Left lung (tissue), 10 donors: ENCODE data around the gene MTRF1L. TPM values are rescaled to one million over a fixed set of nuclear protein-coding genes. Genes with fewer than 3 reads are reported as not detected.
"Not testable (repeated sequence)": the region's sequence is repeated elsewhere in the genome, so short reads cannot be mapped to it uniquely, and the experiment has no call there.

ENCODE experiments used
- ATAC-seq: fragments of 200-7000 bp; cut with Tn5 transposase; one replicate; pipeline ENCODE4 v1.9.1; 2020; ENCODE audit warnings: moderate library complexity
- DNase-seq, 4 donors: peaks; one replicate each; pipeline ENCODE4 v3.0.0-alpha.2; 2013 to 2020
- H3K27ac ChIP-seq, 2 donors: fragments of 200-600 bp; sonication (generic) in 1 of 2; one replicate each; pipeline versions ENCODE4 v1.5.0 to v1.8.0; 2020 to 2021
- H3K27me3 ChIP-seq, 2 donors: fragments of 200-600 bp; sonication (generic) in 1 of 2; one replicate each; pipeline versions ENCODE4 v1.5.0 to v1.8.0; 2020 to 2021
- H3K36me3 ChIP-seq, 2 donors: fragments of 200-600 bp; sonication (generic) in 1 of 2; one replicate each; pipeline versions ENCODE4 v1.5.0 to v1.8.0; 2020 to 2021
- H3K4me1 ChIP-seq, 2 donors: fragments of 200-600 bp; one replicate each; pipeline ENCODE4 v1.8.0; 2021
- H3K4me3 ChIP-seq, 2 donors: fragments of 200-600 bp; sonication (generic) in 1 of 2; one replicate each; pipeline versions ENCODE4 v1.5.0 to v1.8.0; 2020 to 2021; ENCODE audit warnings: mild to moderate bottlenecking in 1 of 2
- H3K9me3 ChIP-seq, 2 donors: fragments of 200-600 bp; sonication (generic) in 1 of 2; one replicate each; pipeline versions ENCODE4 v1.5.0 to v1.8.0; 2020 to 2021
- intact Hi-C, 2 donors: fragments of 100-400 bp; cut with DNase I; formaldehyde crosslinking; loops; one replicate each; pipeline versions ENCODE4 v1.11.2 to v1.14.2; 2022
- polyA plus RNA-seq, 6 donors: library from polyadenylated mRNA; unstranded; fragments of 120-200 nt; gene quantifications; one replicate each; pipeline ENCODE4 v1.2.1, GENCODE V29; 2013; ENCODE audit not compliant: insufficient read length in 6 of 6
- total RNA-seq, 2 donors: library from RNA; stranded (reverse); fragmentation: NEBNext Ultra II Directional; extraction: Animal tissue kit (Norgen Biotek cat#: 25700); gene quantifications; one replicate each; pipeline ENCODE4 v1.2.1, GENCODE V29; 2021
- TF ChIP-seq, protein P1 (sequence below), 2 donors: fragments of 200-600 bp; sonication (generic) in 1 of 2; IDR thresholded peaks; one replicate each; pipeline versions ENCODE4 v1.5.0 to v1.8.0; 2021; ENCODE audit warnings: antibody characterized with exemption in 2 of 2
- donor health status: DM: no; HTN: yes; CAD: no.
- donor health status: DM: no; HTN: no; CAD: no.

Gene MTRF1L
- total and polyA plus RNA-seq, 8 donors: 14.7 to 26.8 (median 20.9) TPM

DNA sequence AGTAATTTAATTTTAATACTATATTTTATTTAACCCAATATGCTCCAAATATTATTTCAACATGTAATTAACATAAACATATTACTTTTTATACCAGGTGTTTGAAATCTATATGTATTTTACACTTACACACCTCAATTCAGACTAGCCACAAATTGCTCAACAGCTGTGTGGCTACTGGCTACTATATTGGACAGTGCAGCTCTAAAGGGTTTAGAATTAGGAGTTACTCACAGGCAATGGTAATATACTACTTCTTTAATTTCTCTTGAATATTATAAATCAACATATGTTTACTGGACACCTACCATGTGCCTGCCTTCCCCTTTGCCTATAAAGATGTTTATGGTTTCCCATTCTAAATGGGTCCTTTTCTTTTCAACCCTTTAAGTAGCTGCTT is 2.3 kb downstream of the MTRF1L start:
- TF ChIP-seq, protein P1, sequence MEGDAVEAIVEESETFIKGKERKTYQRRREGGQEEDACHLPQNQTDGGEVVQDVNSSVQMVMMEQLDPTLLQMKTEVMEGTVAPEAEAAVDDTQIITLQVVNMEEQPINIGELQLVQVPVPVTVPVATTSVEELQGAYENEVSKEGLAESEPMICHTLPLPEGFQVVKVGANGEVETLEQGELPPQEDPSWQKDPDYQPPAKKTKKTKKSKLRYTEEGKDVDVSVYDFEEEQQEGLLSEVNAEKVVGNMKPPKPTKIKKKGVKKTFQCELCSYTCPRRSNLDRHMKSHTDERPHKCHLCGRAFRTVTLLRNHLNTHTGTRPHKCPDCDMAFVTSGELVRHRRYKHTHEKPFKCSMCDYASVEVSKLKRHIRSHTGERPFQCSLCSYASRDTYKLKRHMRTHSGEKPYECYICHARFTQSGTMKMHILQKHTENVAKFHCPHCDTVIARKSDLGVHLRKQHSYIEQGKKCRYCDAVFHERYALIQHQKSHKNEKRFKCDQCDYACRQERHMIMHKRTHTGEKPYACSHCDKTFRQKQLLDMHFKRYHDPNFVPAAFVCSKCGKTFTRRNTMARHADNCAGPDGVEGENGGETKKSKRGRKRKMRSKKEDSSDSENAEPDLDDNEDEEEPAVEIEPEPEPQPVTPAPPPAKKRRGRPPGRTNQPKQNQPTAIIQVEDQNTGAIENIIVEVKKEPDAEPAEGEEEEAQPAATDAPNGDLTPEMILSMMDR (IDR thresholded peaks at IDR 0.05): no peak
- Histone ChIP-seq H3K27ac (no peak overlapping the region), H3K36me3 (peaks cover 0 to 20% of the 10 kb centered on the region in 2 donors), H3K27me3 (no peaks in the 10 kb centered on the region), H3K4me1 (peaks cover 11 to 32% of the 10 kb centered on the region in 2 donors), H3K4me3 (no peak overlapping the region), H3K9me3 (no peaks in the 10 kb centered on the region)
- ATAC-seq (no peak), DNase-seq (no peak)
- intact Hi-C loops: no loop called here

DNA sequence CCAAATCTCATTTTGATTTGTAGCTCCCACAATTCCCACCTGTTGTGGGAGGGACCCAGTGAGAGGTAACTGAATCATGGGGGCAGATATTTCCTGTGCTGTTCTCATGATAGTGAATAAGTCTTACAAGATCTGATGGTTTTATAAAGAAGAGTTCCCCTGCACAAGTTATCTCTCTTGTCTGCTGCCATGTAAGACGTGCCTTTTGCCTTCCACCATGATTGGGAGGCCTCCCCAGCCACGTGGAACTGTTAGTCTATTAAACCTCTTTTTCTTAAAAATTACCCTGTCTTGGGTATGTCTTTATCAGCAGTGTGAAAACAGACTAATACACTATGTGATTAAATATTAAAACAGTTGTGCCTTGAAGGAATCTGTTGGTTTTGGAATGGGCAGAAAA is 3.0 kb downstream of the MTRF1L start:
- H3K4me3 ChIP-seq, intact Hi-C loops, ATAC-seq, H3K27ac ChIP-seq, H3K27me3 ChIP-seq, DNase-seq, H3K9me3 ChIP-seq: not testable (repeated sequence)
- Histone ChIP-seq H3K36me3 (peaks cover 0 to 24% of the 10 kb centered on the region in 2 donors), H3K4me1 (peaks cover 11 to 32% of the 10 kb centered on the region in 2 donors)

DNA sequence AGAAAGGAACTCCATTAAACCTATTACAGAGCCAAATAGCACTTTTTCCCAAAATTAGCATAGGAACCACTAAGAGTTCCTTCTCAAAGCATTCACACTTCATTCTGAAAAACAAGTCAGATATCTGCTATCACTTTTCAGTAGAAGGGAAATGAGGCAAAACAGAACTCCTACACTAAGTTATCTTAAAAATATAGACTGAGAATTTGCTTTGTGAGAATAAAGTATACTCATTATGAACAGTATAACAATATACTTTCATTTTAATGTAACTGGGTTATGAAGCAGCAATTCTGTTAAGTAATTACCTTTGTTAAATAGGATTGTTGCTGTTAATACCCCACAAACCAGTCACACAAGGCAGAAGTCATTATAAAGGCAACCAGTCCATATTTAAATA is 8.7 kb downstream of the MTRF1L start:
- Histone ChIP-seq H3K4me3 (no peak overlapping the region), H3K27ac (no peak overlapping the region), H3K27me3 (no peaks in the 10 kb centered on the region), H3K4me1 (peaks cover 0 to 7% of the 10 kb centered on the region in 2 donors), H3K9me3 (no peaks in the 10 kb centered on the region), H3K36me3 (peaks cover 0 to 76% of the 10 kb centered on the region in 2 donors)
- intact Hi-C loops: no loop called here
- TF ChIP-seq, protein P1 (IDR thresholded peaks at IDR 0.05): no peak
- no peak for ATAC-seq
- no peak for DNase-seq

DNA sequence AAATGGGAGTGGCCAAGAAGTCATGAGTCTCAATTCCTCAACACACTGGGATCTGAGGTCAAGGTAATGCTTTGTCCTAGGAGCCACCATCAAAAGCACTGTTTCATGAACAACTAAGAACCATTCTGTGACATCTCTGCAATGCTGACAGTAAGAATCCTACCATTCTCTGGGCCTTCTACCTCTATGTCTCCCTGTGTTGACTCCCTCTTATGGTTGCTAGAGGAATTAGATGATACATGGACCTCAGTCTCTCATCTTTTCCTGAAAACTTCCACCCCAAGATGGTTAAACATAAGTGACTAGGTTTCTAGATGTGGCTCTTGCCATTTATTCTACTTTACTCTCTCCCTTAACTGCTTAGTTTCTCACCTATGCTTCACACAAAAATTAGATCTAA is 9.1 kb downstream of the MTRF1L start:
- H3K4me3 ChIP-seq: no peak overlapping the region
- intact Hi-C loops: no loop called here
- H3K27ac ChIP-seq: no peak overlapping the region
- DNase-seq (no peak), ATAC-seq (no peak)
- TF ChIP-seq, protein P1 (IDR thresholded peaks at IDR 0.05): no peak
- peaks cover 0 to 7% of the 10 kb centered on the region in 2 donors for H3K4me1 ChIP-seq
- H3K27me3 ChIP-seq: no peaks in the 10 kb centered on the region
- no peaks in the 10 kb centered on the region for H3K9me3 ChIP-seq
- H3K36me3 ChIP-seq: peaks cover 0 to 75% of the 10 kb centered on the region in 2 donors

DNA sequence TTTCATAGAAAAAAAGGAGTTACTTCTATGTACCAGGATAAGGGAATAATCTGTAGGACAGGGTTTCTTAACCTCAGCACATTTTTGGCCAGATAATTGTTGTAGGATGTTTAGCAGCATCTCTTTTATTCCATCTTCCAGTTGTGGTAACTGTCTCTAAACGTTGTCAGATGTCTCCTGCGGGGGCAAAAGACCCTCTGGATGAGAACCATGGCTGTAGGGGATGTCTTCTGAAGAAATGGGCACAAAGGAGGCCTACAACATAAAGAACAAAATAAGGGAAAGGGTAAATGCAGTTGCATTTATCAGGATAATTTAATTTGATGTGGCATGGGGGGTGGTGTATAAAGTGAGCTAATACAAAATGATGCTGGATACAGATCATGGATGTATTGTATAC is 15.5 kb downstream of the MTRF1L start:
- H3K36me3 ChIP-seq: peaks cover 0 to 36% of the 10 kb centered on the region in 2 donors
- intact Hi-C loops: no loop called here
- H3K27me3 ChIP-seq: no peaks in the 10 kb centered on the region
- H3K27ac ChIP-seq: no peak overlapping the region
- H3K4me3 ChIP-seq: no peak overlapping the region
- TF ChIP-seq, protein P1 (IDR thresholded peaks at IDR 0.05): no peak
- H3K9me3 ChIP-seq: no peaks in the 10 kb centered on the region
- H3K4me1 ChIP-seq: peaks cover 0 to 29% of the 10 kb centered on the region in 2 donors
- ATAC-seq: no peak
- no peak for DNase-seq

DNA sequence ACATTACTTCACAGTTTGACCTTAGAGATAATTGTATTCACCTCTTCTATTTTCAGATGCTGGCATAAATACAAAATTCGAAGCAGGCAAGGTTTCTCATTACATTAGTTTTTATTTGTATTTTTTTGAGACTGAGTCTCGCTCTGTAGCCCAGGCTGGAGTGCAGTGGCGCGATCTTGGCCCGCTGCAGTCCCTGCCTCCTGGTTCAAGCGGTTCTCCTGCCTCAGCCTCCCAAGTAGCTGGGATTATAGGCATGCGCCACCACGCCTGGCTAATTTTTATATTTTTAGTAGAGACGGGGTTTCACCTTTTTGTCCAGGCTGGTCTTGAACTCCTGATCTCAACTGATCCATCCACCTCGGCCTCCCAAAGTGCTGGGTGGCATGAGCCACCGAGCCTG is 17.2 kb downstream of the MTRF1L start:
- DNase-seq, H3K27me3 ChIP-seq, H3K4me3 ChIP-seq, H3K9me3 ChIP-seq, ATAC-seq, intact Hi-C loops, H3K27ac ChIP-seq: not testable (repeated sequence)
- Histone ChIP-seq H3K4me1 (peaks cover 0 to 40% of the 10 kb centered on the region in 2 donors), H3K36me3 (peaks cover 0 to 19% of the 10 kb centered on the region in 2 donors)
